GM12873 (cell line): ENCODE measurements around the gene CSNK1G1.

Experiments
- CTCF ChIP-seq: IDR thresholded peaks from 2 replicates; pipeline ENCODE4 v1.5.1; 2012; ENCODE audit warnings: low read depth, mild to moderate bottlenecking, moderate library complexity, low read length, control low read depth; ENCODE audit not compliant: insufficient read depth; ENCODE audit errors: missing control alignments

The CSNK1G1 gene

DNA sequence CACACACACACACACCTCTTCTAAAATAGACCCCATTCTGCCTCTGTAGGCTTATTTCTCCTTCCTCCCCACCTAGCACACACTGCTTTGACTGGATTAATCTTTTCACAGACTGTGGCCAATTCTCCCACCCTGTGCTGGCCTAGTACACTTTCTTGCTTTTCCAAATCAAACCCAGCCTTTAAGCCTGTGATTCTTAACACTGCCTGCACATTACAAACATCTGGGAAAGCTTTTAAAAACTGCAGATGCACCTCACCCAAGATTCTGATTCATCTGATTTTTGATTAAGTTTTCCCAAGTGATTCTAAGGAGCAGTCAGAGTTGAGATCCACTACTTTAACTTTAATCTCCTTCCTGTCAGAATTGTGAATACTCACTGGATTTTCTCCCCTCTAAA is 12.8 kb downstream of the CSNK1G1 start:
- no peak for TF ChIP-seq CTCF

GRCh38 chr15:64341961-64342360 is 14.0 kb downstream of the CSNK1G1 start:
- TF ChIP-seq CTCF = no peak

- TF ChIP-seq CTCF = no peak
These were observed 15.6 kb downstream of the CSNK1G1 start for GRCh38 chr15:64340355-64340754.

DNA sequence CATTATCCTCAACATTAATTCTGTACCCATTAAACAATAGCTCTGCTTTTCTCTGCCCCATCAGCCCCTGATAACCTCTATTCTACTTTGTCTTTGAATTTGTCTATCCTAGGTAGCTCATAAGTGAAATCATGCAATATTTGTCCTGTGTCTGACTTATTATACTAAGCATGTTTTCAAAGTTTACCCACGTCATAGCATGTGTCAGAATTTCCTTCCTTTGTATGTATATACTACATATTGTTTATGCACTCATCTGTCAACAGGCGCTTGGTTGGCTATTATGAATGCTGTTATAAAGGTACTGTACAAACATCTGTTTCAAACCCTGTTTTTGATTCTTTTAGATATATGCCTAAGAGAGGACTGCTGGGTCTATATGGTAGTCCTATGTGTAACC is 18.2 kb downstream of the CSNK1G1 start:
- no peak for TF ChIP-seq CTCF

GRCh38 chr15:64333986-64334929 is 21.7 kb downstream of the CSNK1G1 start:
- TF ChIP-seq CTCF = no peak

DNA sequence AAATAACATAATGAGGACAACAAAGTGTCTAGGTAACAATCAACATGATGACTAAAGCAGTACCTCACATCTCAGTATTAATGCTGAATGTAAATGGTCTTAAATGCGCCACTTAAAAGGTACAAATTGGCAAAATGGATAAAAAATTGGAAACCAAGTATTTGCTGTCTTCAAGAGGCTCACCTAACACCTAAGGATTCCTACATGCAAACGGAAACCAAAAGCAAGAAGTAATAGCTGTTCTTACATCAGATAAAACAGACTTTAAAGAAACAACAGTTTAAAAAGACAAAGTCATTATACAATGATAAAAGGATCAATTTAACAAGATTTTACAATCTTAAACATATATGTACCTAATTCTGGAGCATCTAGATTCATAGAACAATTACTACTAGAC is 22.5 kb downstream of the CSNK1G1 start:
- no peak for TF ChIP-seq CTCF

DNA sequence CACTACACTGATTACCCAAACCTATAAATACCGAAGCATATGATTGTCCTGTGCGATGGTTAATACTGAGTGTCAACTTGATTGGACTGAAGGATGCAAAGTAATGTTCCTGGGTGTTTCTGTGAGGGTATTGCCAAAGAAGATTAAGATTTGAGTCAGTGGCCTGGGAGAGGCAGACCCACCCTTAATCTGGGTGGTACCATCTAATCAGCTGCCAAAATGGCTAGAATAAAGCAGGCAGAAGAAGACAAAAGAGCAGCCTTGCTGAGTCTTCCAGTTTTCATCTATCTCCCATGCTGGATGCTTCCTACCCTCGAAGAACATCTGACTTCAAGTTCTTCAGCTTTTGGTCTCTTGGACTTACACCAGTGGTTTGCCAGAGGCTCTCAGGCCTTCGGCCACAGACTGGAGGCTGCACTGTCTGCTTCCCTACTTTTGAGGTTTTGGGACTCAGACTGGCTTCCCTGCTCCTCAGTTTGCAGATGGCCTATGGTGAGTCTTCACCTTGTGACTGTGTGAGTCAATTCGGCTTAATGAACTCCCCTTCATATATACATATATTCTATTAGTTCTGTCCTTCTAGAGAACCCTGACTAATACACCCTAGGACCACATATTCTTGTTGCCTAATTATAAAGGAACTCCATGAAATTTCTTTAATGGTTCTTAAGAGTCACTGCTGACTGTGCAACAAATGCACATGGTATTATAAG is 31.7 kb downstream of the CSNK1G1 start:
- TF ChIP-seq CTCF = no peak
